ENCODE data around the gene SARDH. TPM values are rescaled to one million over a fixed set of nuclear protein-coding genes. Genes with fewer than 3 reads are reported as not detected.

SARDH gene
- polyA plus RNA-seq, 1 donor (not counting 4 experiments of a cell fraction or from before 2014, with no cell fraction given) = 0.03 TPM

GRCh38 chr9:133680976-133681657 is 57.0 kb downstream of the SARDH start:
- no peak overlapping the region for H3K9ac ChIP-seq (ENCODE audit: control insufficient read depth, extremely low read depth, insufficient read depth, low read length)
- H4K20me1 ChIP-seq (ENCODE audit: control insufficient read depth, extremely low read depth, insufficient read depth, low read length) = no peaks in the 10 kb centered on the region
- H3K27me3 ChIP-seq (ENCODE audit: control insufficient read depth, extremely low read depth, insufficient read depth, low read length) = peaks cover 2% of the 10 kb centered on the region
- H3K36me3 ChIP-seq (ENCODE audit: control insufficient read depth in 2 of 2, extremely low read depth in 1 of 2, insufficient read depth in 2 of 2, low read length in 2 of 2) = no peaks in the 10 kb centered on the region
- FAIRE-seq (no peak), DNase-seq (ENCODE audit: low read depth, low spot score) (no peak)
- no peaks in the 10 kb centered on the region for H3K9me1 ChIP-seq (ENCODE audit: control insufficient read depth, extremely low read depth, insufficient read depth, low read length)
- no peaks in the 10 kb centered on the region for H3K79me2 ChIP-seq (ENCODE audit: control insufficient read depth, insufficient read depth, low read length)
- no peak for TF ChIP-seq CTCF (optimal IDR thresholded peaks at IDR 0.05 in 1 of 3, IDR thresholded peaks at IDR 0.05 in 1 of 3, conservative IDR thresholded peaks at IDR 0.05 in 1 of 3; ENCODE audit: extremely low read depth in 1 of 3, insufficient read depth in 2 of 3, low read length in 3 of 3)
- TF ChIP-seq EZH2 (IDR thresholded peaks at IDR 0.05; ENCODE audit: low read length) = no peak
- no peak overlapping the region for H3K4me2 ChIP-seq (ENCODE audit: control insufficient read depth, extremely low read depth, insufficient read depth, low read depth, low read length)
- no peaks in the 10 kb centered on the region for H3K4me1 ChIP-seq (ENCODE audit: control insufficient read depth, extremely low read depth, insufficient read depth, low read length)
- no peak overlapping the region for H2AFZ ChIP-seq (ENCODE audit: control insufficient read depth, low read length)
- dilution Hi-C loops (cut with MboI; ENCODE audit: extremely low pct_ligation_motif_present, low sequenced_read_pairs) = no loop called here
- H3K4me3 ChIP-seq (ENCODE audit: control insufficient read depth in 2 of 3, extremely low read depth in 1 of 3, insufficient read depth in 2 of 3, low read depth in 1 of 3, low read length in 3 of 3) = no peak overlapping the region
- no peak overlapping the region for H3K27ac ChIP-seq (ENCODE audit: control insufficient read depth, insufficient read depth, low read length)
- no peaks in the 10 kb centered on the region for H3K9me3 ChIP-seq (ENCODE audit: control insufficient read depth, low read depth, low read length)

GRCh38 chr9:133680250-133680975 is 57.7 kb downstream of the SARDH start:
- no peak for FAIRE-seq
- no peak for DNase-seq (ENCODE audit: low read depth, low spot score)
- Histone ChIP-seq H3K4me1 (ENCODE audit: control insufficient read depth, extremely low read depth, insufficient read depth, low read length) (no peaks in the 10 kb centered on the region), H3K9me1 (ENCODE audit: control insufficient read depth, extremely low read depth, insufficient read depth, low read length) (no peaks in the 10 kb centered on the region), H4K20me1 (ENCODE audit: control insufficient read depth, extremely low read depth, insufficient read depth, low read length) (no peaks in the 10 kb centered on the region), H3K79me2 (ENCODE audit: control insufficient read depth, insufficient read depth, low read length) (no peaks in the 10 kb centered on the region), H3K36me3 (ENCODE audit: control insufficient read depth in 2 of 2, extremely low read depth in 1 of 2, insufficient read depth in 2 of 2, low read length in 2 of 2) (no peaks in the 10 kb centered on the region), H3K27me3 (ENCODE audit: control insufficient read depth, extremely low read depth, insufficient read depth, low read length) (peaks cover 2% of the 10 kb centered on the region), H2AFZ (ENCODE audit: control insufficient read depth, low read length) (no peak overlapping the region), H3K4me3 (ENCODE audit: control insufficient read depth in 2 of 3, extremely low read depth in 1 of 3, insufficient read depth in 2 of 3, low read depth in 1 of 3, low read length in 3 of 3) (no peak overlapping the region), H3K4me2 (ENCODE audit: control insufficient read depth, extremely low read depth, insufficient read depth, low read depth, low read length) (no peak overlapping the region), H3K9ac (ENCODE audit: control insufficient read depth, extremely low read depth, insufficient read depth, low read length) (no peak overlapping the region), H3K9me3 (ENCODE audit: control insufficient read depth, low read depth, low read length) (no peaks in the 10 kb centered on the region), H3K27ac (ENCODE audit: control insufficient read depth, insufficient read depth, low read length) (no peak overlapping the region)
- TF ChIP-seq CTCF (optimal IDR thresholded peaks at IDR 0.05 in 1 of 3, IDR thresholded peaks at IDR 0.05 in 1 of 3, conservative IDR thresholded peaks at IDR 0.05 in 1 of 3; ENCODE audit: extremely low read depth in 1 of 3, insufficient read depth in 2 of 3, low read length in 3 of 3) (no peak), EZH2 (IDR thresholded peaks at IDR 0.05; ENCODE audit: low read length) (no peak)
- dilution Hi-C loops (cut with MboI; ENCODE audit: extremely low pct_ligation_motif_present, low sequenced_read_pairs) = no loop called here

All from keratinocyte (primary cell).